H9 (cell line): ENCODE results near the gene ILF2. TPM values are rescaled to one million over a fixed set of nuclear protein-coding genes. Genes with fewer than 3 reads are reported as not detected.

Experiments
- DNase-seq: peaks from one replicate; pipeline ENCODE4 v3.0.0-alpha.2; 2017
- H2AFZ ChIP-seq: one replicate; pipeline ENCODE4 v1.6.1; 2013; ENCODE audit warnings: mild to moderate bottlenecking, low read length, control low read depth, moderate library complexity
- H2AK5ac ChIP-seq: 2 replicates; pipeline ENCODE4 v1.6.1; 2013; ENCODE audit warnings: low read length, control low read depth, mixed read lengths; ENCODE audit not compliant: insufficient read length
- H2BK120ac ChIP-seq: one replicate; pipeline ENCODE4 v1.6.1; 2013; ENCODE audit warnings: low read depth, mild to moderate bottlenecking, low read length, control low read depth, inconsistent platforms; ENCODE audit not compliant: poor library complexity, severe bottlenecking
- H2BK12ac ChIP-seq: 2 replicates; pipeline ENCODE4 v1.6.1; 2013; ENCODE audit warnings: low read length, control low read depth, mixed read lengths, low read depth; ENCODE audit not compliant: insufficient read length
- H2BK15ac ChIP-seq: 2 replicates; pipeline ENCODE4 v1.6.1; 2013; ENCODE audit warnings: low read depth, low read length, control low read depth
- H2BK20ac ChIP-seq: one replicate; pipeline ENCODE4 v1.6.1; 2013; ENCODE audit warnings: low read depth, mild to moderate bottlenecking, low read length, control low read depth, inconsistent platforms; ENCODE audit not compliant: poor library complexity, severe bottlenecking
- H2BK5ac ChIP-seq: 2 replicates; pipeline ENCODE4 v1.6.1; 2013; ENCODE audit warnings: low read length, control low read depth, mixed read lengths; ENCODE audit not compliant: insufficient read length
- H3K14ac ChIP-seq: 2 replicates; pipeline ENCODE4 v1.6.1; 2013; ENCODE audit warnings: low read length, control low read depth; ENCODE audit not compliant: insufficient read depth
- H3K18ac ChIP-seq: 2 replicates; pipeline ENCODE4 v1.6.1; 2013; ENCODE audit warnings: low read depth, mild to moderate bottlenecking, mixed read lengths, low read length, control low read depth; ENCODE audit not compliant: insufficient read length
- H3K23ac ChIP-seq: 2 replicates; pipeline ENCODE4 v1.6.1; 2013; ENCODE audit warnings: low read length, control low read depth, mixed read lengths, low read depth; ENCODE audit not compliant: insufficient read length
- H3K23me2 ChIP-seq: 2 replicates; pipeline ENCODE4 v1.6.1; 2013; ENCODE audit warnings: low read depth, mild to moderate bottlenecking, mixed read lengths, low read length, control low read depth; ENCODE audit not compliant: insufficient read length, poor library complexity, severe bottlenecking
- H3K27ac ChIP-seq: 2 replicates; pipeline ENCODE4 v1.5.1; 2013; ENCODE audit warnings: low read length, control low read depth, mixed read lengths, low read depth; ENCODE audit not compliant: insufficient read length
- H3K27me3 ChIP-seq: 2 replicates; pipeline ENCODE4 v1.6.1; 2013; ENCODE audit warnings: low read length, control low read depth, inconsistent platforms; ENCODE audit not compliant: insufficient read depth
- H3K4ac ChIP-seq: 2 replicates; pipeline ENCODE4 v1.6.1; 2013; ENCODE audit warnings: low read depth, mild to moderate bottlenecking, control low read depth, inconsistent platforms, low read length, moderate library complexity
- H3K4me1 ChIP-seq: 2 replicates; pipeline ENCODE4 v1.6.1; 2013; ENCODE audit warnings: low read length, control low read depth, inconsistent platforms; ENCODE audit not compliant: insufficient read depth
- H3K4me2 ChIP-seq: 2 replicates; pipeline ENCODE4 v1.6.1; 2013; ENCODE audit warnings: low read length, control low read depth, mixed read lengths; ENCODE audit not compliant: insufficient read length, insufficient read depth
- H3K56ac ChIP-seq: 2 replicates; pipeline ENCODE4 v1.6.1; 2013; ENCODE audit warnings: low read depth, mild to moderate bottlenecking, mixed read lengths, low read length, control low read depth; ENCODE audit not compliant: insufficient read length
- H3K79me1 ChIP-seq: 2 replicates; pipeline ENCODE4 v1.6.1; 2013; ENCODE audit warnings: low read depth, mild to moderate bottlenecking, moderate library complexity, low read length, control low read depth, inconsistent platforms; ENCODE audit not compliant: insufficient read depth, poor library complexity, severe bottlenecking
- H3K79me2 ChIP-seq: 2 replicates; pipeline ENCODE4 v1.6.1; 2013; ENCODE audit warnings: low read length, control low read depth, inconsistent platforms; ENCODE audit not compliant: insufficient read depth
- H3K9ac ChIP-seq: 2 replicates; pipeline ENCODE4 v1.6.1; 2013; ENCODE audit warnings: low read length, control low read depth, mixed read lengths; ENCODE audit not compliant: insufficient read length; ENCODE audit errors: extremely low read depth
- H3K9me3 ChIP-seq: one replicate; pipeline ENCODE4 v1.6.1; 2013; ENCODE audit warnings: low read depth, low read length, inconsistent platforms; ENCODE audit not compliant: control insufficient read depth
- H3T11ph ChIP-seq: one replicate; pipeline ENCODE4 v1.6.1; 2013; ENCODE audit warnings: mild to moderate bottlenecking, low read length, control low read depth, inconsistent platforms
- H4K20me1 ChIP-seq: one replicate; pipeline ENCODE4 v1.6.1; 2013; ENCODE audit not compliant: control insufficient read depth, insufficient read length, insufficient read depth
- H4K5ac ChIP-seq: 2 replicates; pipeline ENCODE4 v1.6.1; 2013; ENCODE audit warnings: low read depth, mild to moderate bottlenecking, mixed read lengths, low read length, control low read depth; ENCODE audit not compliant: insufficient read length
- H4K8ac ChIP-seq: replicated peaks from 2 replicates; pipeline ENCODE4 v1.6.1; 2013; ENCODE audit warnings: low read length, control low read depth, mixed read lengths, low read depth; ENCODE audit not compliant: insufficient read length
- H4K91ac ChIP-seq: 2 replicates; pipeline ENCODE4 v1.6.1; 2013; ENCODE audit warnings: low read depth, mild to moderate bottlenecking, moderate library complexity, mixed read lengths, low read length, control low read depth; ENCODE audit not compliant: insufficient read length
- H3K27ac Mint-ChIP-seq, 3 experiments: 2 replicates in 2 of 3; 3 replicates in 1 of 3; pipeline ENCODE4 v1.8.0; 2020 to 2021; ENCODE audit warnings: mixed read lengths in 3 of 3, mild to moderate bottlenecking in 1 of 3, moderate library complexity in 1 of 3
- H3K27me3 Mint-ChIP-seq: 2 replicates; pipeline ENCODE4 v1.8.0; 2021; ENCODE audit warnings: low read depth, mild to moderate bottlenecking, moderate library complexity, mixed read lengths
- H3K36me3 Mint-ChIP-seq, 3 experiments: 2 replicates in 2 of 3; 3 replicates in 1 of 3; pipeline ENCODE4 v1.8.0; 2020 to 2021; ENCODE audit warnings: low read depth in 3 of 3, mixed read lengths in 3 of 3; ENCODE audit not compliant: insufficient read depth in 1 of 3
- H3K4me1 Mint-ChIP-seq, 2 experiments: 2 replicates each; pipeline ENCODE4 v1.8.0; 2020; ENCODE audit warnings: mixed read lengths in 2 of 2
- H3K4me3 Mint-ChIP-seq, 2 experiments: 2 replicates in 1 of 2; 3 replicates in 1 of 2; pipeline ENCODE4 v1.8.0; 2020 to 2021; ENCODE audit warnings: mild to moderate bottlenecking in 2 of 2, mixed read lengths in 2 of 2, moderate library complexity in 1 of 2
- H3K9me3 Mint-ChIP-seq, 2 experiments: 2 replicates in 1 of 2; 3 replicates in 1 of 2; pipeline ENCODE4 v1.8.0; 2020; ENCODE audit warnings: mild to moderate bottlenecking in 2 of 2, mixed read lengths in 2 of 2, moderate library complexity in 1 of 2
- WGBS: extraction: QIAGEN DNeasy Blood & Tissue Kit; methylation state at CpG from one replicate; pipeline ENCODE4 v1.1.7; 2013; ENCODE audit warnings: missing lambda C conversion rate, low lambda C conversion rate, mixed read lengths; ENCODE audit not compliant: insufficient read length; ENCODE audit errors: extremely low coverage; 5-methylcytosine and 5-hydroxymethylcytosine counted together
- total RNA-seq: library from RNA; stranded (reverse); gene quantifications from 2 replicates; pipeline ENCODE4 v1.2.1, GENCODE V29; 2021
- TF ChIP-seq, protein P1 (sequence below): fragments of 200-600 bp; sonication (generic); conservative IDR thresholded peaks from 3 replicates; pipeline ENCODE4 v1.8.0; 2021; ENCODE audit warnings: antibody characterized with exemption, mild to moderate bottlenecking

The ILF2 gene
- total RNA-seq, 1 experiment from 2014 or later, result 357 TPM

GRCh38 chr1:153623101-153623500 is 47.7 kb downstream of the ILF2 start:
- H2BK12ac ChIP-seq, result no peak overlapping the region
- H3T11ph ChIP-seq, result no peak overlapping the region
- H3K9ac ChIP-seq, result no peak overlapping the region
- Mint-ChIP-seq H3K27ac (peak overlapping the region in 2 of 3 experiments; percentile 5 to 20; a peak in 3 of 7 replicates), H3K4me1 (peaks cover 35% of the 10 kb centered on the region in 2 experiments), H3K4me3 (no peak overlapping the region), H3K9me3 (no peaks in the 10 kb centered on the region; a peak in 1 of 5 replicates), H3K27me3 (0 out of 2 replicates have a peak, but pooled peaks cover 2% of the 10 kb centered on the region), H3K36me3 (peaks cover 15 to 37% (median 26%) of the 10 kb centered on the region in 3 experiments)
- H2BK15ac ChIP-seq, result no peak overlapping the region
- H4K91ac ChIP-seq, result no peak overlapping the region
- no CpG with 5 or more reads among the region's 7 CpGs for WGBS
- no peaks in the 10 kb centered on the region for H3K9me3 ChIP-seq
- no peak overlapping the region for H2BK20ac ChIP-seq
- TF ChIP-seq, protein P1, sequence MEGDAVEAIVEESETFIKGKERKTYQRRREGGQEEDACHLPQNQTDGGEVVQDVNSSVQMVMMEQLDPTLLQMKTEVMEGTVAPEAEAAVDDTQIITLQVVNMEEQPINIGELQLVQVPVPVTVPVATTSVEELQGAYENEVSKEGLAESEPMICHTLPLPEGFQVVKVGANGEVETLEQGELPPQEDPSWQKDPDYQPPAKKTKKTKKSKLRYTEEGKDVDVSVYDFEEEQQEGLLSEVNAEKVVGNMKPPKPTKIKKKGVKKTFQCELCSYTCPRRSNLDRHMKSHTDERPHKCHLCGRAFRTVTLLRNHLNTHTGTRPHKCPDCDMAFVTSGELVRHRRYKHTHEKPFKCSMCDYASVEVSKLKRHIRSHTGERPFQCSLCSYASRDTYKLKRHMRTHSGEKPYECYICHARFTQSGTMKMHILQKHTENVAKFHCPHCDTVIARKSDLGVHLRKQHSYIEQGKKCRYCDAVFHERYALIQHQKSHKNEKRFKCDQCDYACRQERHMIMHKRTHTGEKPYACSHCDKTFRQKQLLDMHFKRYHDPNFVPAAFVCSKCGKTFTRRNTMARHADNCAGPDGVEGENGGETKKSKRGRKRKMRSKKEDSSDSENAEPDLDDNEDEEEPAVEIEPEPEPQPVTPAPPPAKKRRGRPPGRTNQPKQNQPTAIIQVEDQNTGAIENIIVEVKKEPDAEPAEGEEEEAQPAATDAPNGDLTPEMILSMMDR, result no peak
- H3K27me3 ChIP-seq, result no peaks in the 10 kb centered on the region
- H3K79me2 ChIP-seq, result no peaks in the 10 kb centered on the region
- no peak overlapping the region for H3K4me2 ChIP-seq
- DNase-seq, result no peak
- 0 out of 2 replicates have a peak, but pooled peaks cover 4% of the 10 kb centered on the region for H3K4me1 ChIP-seq
- H3K23me2 ChIP-seq, result peaks cover 7% of the 10 kb centered on the region
- H3K27ac ChIP-seq, result no peak overlapping the region
- H4K20me1 ChIP-seq, result no peaks in the 10 kb centered on the region
- H2BK120ac ChIP-seq, result no peak overlapping the region
- no peak overlapping the region for H3K14ac ChIP-seq
- no peak overlapping the region for H4K8ac ChIP-seq
- H3K56ac ChIP-seq, result no peak overlapping the region
- H2BK5ac ChIP-seq, result no peak overlapping the region
- H3K79me1 ChIP-seq, result no peaks in the 10 kb centered on the region
- H3K4ac ChIP-seq, result no peak overlapping the region
- no peak overlapping the region for H2AFZ ChIP-seq
- H4K5ac ChIP-seq, result no peak overlapping the region
- H3K23ac ChIP-seq, result no peak overlapping the region
- H3K18ac ChIP-seq, result no peak overlapping the region
- H2AK5ac ChIP-seq, result no peak overlapping the region
